PC-3 (cell line): Measurements from ENCODE around the gene CRB2.

Source experiments
- CTCF ChIP-seq: fragments of 300-600 bp; sonication (generic); conservative IDR thresholded peaks from 2 replicates; pipeline ENCODE4 v1.5.1; 2017; ENCODE audit warnings: antibody characterized with exemption, low read depth, mild to moderate bottlenecking, low read length
- EZH2 ChIP-seq: fragments of 300-600 bp; sonication (generic); IDR thresholded peaks from one replicate; pipeline ENCODE4 v1.6.1; 2017; ENCODE audit warnings: antibody characterized with exemption, mild to moderate bottlenecking, low read length; ENCODE audit not compliant: unreplicated experiment
- EZH2phosphoT487 ChIP-seq: fragments of 300-600 bp; sonication (generic); IDR thresholded peaks from 2 replicates; pipeline ENCODE4 v1.6.1; 2018; ENCODE audit warnings: mild to moderate bottlenecking, antibody characterized with exemption, low read length, borderline replicate concordance

- TF ChIP-seq EZH2phosphoT487, result no peak
- no peak for TF ChIP-seq CTCF
- TF ChIP-seq EZH2, result no peak
These were observed 20.4 kb downstream of the CRB2 start for GRCh38 chr9:123376218-123377071.
